Measurements from ENCODE around the gene XDH.

DNA sequence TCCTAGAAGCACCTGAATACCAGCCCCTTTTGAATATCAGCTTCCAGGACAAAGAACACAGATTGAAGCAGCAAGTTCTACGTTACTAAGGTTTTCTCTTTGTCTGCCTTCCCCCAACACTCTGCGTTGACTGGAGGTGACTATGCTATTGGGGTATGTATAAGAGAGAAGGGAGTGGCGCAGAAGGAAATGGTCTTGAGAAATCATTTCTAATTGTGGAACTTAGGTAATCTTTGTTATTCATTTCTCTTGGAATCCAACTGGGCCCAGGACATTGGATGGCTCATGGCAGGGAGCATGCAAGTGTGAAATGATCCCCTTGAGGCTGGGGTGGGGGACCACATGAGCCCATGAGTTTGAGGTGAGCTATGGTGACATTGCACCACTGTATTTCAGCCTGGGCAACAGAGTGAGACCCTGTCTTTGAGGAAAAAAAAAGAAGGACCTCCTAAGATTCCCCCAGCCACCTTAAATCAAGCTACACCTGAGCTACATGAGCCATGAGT lies 29.7 kb downstream of the XDH start:
- TF ChIP-seq, protein P1, sequence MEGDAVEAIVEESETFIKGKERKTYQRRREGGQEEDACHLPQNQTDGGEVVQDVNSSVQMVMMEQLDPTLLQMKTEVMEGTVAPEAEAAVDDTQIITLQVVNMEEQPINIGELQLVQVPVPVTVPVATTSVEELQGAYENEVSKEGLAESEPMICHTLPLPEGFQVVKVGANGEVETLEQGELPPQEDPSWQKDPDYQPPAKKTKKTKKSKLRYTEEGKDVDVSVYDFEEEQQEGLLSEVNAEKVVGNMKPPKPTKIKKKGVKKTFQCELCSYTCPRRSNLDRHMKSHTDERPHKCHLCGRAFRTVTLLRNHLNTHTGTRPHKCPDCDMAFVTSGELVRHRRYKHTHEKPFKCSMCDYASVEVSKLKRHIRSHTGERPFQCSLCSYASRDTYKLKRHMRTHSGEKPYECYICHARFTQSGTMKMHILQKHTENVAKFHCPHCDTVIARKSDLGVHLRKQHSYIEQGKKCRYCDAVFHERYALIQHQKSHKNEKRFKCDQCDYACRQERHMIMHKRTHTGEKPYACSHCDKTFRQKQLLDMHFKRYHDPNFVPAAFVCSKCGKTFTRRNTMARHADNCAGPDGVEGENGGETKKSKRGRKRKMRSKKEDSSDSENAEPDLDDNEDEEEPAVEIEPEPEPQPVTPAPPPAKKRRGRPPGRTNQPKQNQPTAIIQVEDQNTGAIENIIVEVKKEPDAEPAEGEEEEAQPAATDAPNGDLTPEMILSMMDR (conservative IDR thresholded peaks at IDR 0.05 in 1 of 2, IDR thresholded peaks at IDR 0.05 in 1 of 2; ENCODE audit: low read depth in 1 of 2, low read length in 2 of 2), result no peak
- no peak for TF ChIP-seq EZH2 (IDR thresholded peaks at IDR 0.05; ENCODE audit: low read length, missing control alignments)
